H9 (cell line): ENCODE data around the gene PISD. TPM values are rescaled to one million over a fixed set of nuclear protein-coding genes. Genes with fewer than 3 reads are reported as not detected.

ENCODE experiments used
- DNase-seq: peaks from one replicate; pipeline ENCODE4 v3.0.0-alpha.2; 2017
- H2AFZ ChIP-seq: one replicate; pipeline ENCODE4 v1.6.1; 2013; ENCODE audit warnings: mild to moderate bottlenecking, low read length, control low read depth, moderate library complexity
- H2AK5ac ChIP-seq: 2 replicates; pipeline ENCODE4 v1.6.1; 2013; ENCODE audit warnings: low read length, control low read depth, mixed read lengths; ENCODE audit not compliant: insufficient read length
- H2BK120ac ChIP-seq: one replicate; pipeline ENCODE4 v1.6.1; 2013; ENCODE audit warnings: low read depth, mild to moderate bottlenecking, low read length, control low read depth, inconsistent platforms; ENCODE audit not compliant: poor library complexity, severe bottlenecking
- H2BK12ac ChIP-seq: 2 replicates; pipeline ENCODE4 v1.6.1; 2013; ENCODE audit warnings: low read length, control low read depth, mixed read lengths, low read depth; ENCODE audit not compliant: insufficient read length
- H2BK15ac ChIP-seq: 2 replicates; pipeline ENCODE4 v1.6.1; 2013; ENCODE audit warnings: low read depth, low read length, control low read depth
- H2BK20ac ChIP-seq: one replicate; pipeline ENCODE4 v1.6.1; 2013; ENCODE audit warnings: low read depth, mild to moderate bottlenecking, low read length, control low read depth, inconsistent platforms; ENCODE audit not compliant: poor library complexity, severe bottlenecking
- H2BK5ac ChIP-seq: 2 replicates; pipeline ENCODE4 v1.6.1; 2013; ENCODE audit warnings: low read length, control low read depth, mixed read lengths; ENCODE audit not compliant: insufficient read length
- H3K14ac ChIP-seq: 2 replicates; pipeline ENCODE4 v1.6.1; 2013; ENCODE audit warnings: low read length, control low read depth; ENCODE audit not compliant: insufficient read depth
- H3K18ac ChIP-seq: 2 replicates; pipeline ENCODE4 v1.6.1; 2013; ENCODE audit warnings: low read depth, mild to moderate bottlenecking, mixed read lengths, low read length, control low read depth; ENCODE audit not compliant: insufficient read length
- H3K23ac ChIP-seq: 2 replicates; pipeline ENCODE4 v1.6.1; 2013; ENCODE audit warnings: low read length, control low read depth, mixed read lengths, low read depth; ENCODE audit not compliant: insufficient read length
- H3K23me2 ChIP-seq: 2 replicates; pipeline ENCODE4 v1.6.1; 2013; ENCODE audit warnings: low read depth, mild to moderate bottlenecking, mixed read lengths, low read length, control low read depth; ENCODE audit not compliant: insufficient read length, poor library complexity, severe bottlenecking
- H3K27ac ChIP-seq: 2 replicates; pipeline ENCODE4 v1.5.1; 2013; ENCODE audit warnings: low read length, control low read depth, mixed read lengths, low read depth; ENCODE audit not compliant: insufficient read length
- H3K27me3 ChIP-seq: 2 replicates; pipeline ENCODE4 v1.6.1; 2013; ENCODE audit warnings: low read length, control low read depth, inconsistent platforms; ENCODE audit not compliant: insufficient read depth
- H3K4ac ChIP-seq: 2 replicates; pipeline ENCODE4 v1.6.1; 2013; ENCODE audit warnings: low read depth, mild to moderate bottlenecking, control low read depth, inconsistent platforms, low read length, moderate library complexity
- H3K4me1 ChIP-seq: 2 replicates; pipeline ENCODE4 v1.6.1; 2013; ENCODE audit warnings: low read length, control low read depth, inconsistent platforms; ENCODE audit not compliant: insufficient read depth
- H3K4me2 ChIP-seq: 2 replicates; pipeline ENCODE4 v1.6.1; 2013; ENCODE audit warnings: low read length, control low read depth, mixed read lengths; ENCODE audit not compliant: insufficient read length, insufficient read depth
- H3K56ac ChIP-seq: 2 replicates; pipeline ENCODE4 v1.6.1; 2013; ENCODE audit warnings: low read depth, mild to moderate bottlenecking, mixed read lengths, low read length, control low read depth; ENCODE audit not compliant: insufficient read length
- H3K79me1 ChIP-seq: 2 replicates; pipeline ENCODE4 v1.6.1; 2013; ENCODE audit warnings: low read depth, mild to moderate bottlenecking, moderate library complexity, low read length, control low read depth, inconsistent platforms; ENCODE audit not compliant: insufficient read depth, poor library complexity, severe bottlenecking
- H3K79me2 ChIP-seq: 2 replicates; pipeline ENCODE4 v1.6.1; 2013; ENCODE audit warnings: low read length, control low read depth, inconsistent platforms; ENCODE audit not compliant: insufficient read depth
- H3K9ac ChIP-seq: 2 replicates; pipeline ENCODE4 v1.6.1; 2013; ENCODE audit warnings: low read length, control low read depth, mixed read lengths; ENCODE audit not compliant: insufficient read length; ENCODE audit errors: extremely low read depth
- H3K9me3 ChIP-seq: one replicate; pipeline ENCODE4 v1.6.1; 2013; ENCODE audit warnings: low read depth, low read length, inconsistent platforms; ENCODE audit not compliant: control insufficient read depth
- H3T11ph ChIP-seq: one replicate; pipeline ENCODE4 v1.6.1; 2013; ENCODE audit warnings: mild to moderate bottlenecking, low read length, control low read depth, inconsistent platforms
- H4K20me1 ChIP-seq: one replicate; pipeline ENCODE4 v1.6.1; 2013; ENCODE audit not compliant: control insufficient read depth, insufficient read length, insufficient read depth
- H4K5ac ChIP-seq: 2 replicates; pipeline ENCODE4 v1.6.1; 2013; ENCODE audit warnings: low read depth, mild to moderate bottlenecking, mixed read lengths, low read length, control low read depth; ENCODE audit not compliant: insufficient read length
- H4K8ac ChIP-seq: replicated peaks from 2 replicates; pipeline ENCODE4 v1.6.1; 2013; ENCODE audit warnings: low read length, control low read depth, mixed read lengths, low read depth; ENCODE audit not compliant: insufficient read length
- H4K91ac ChIP-seq: 2 replicates; pipeline ENCODE4 v1.6.1; 2013; ENCODE audit warnings: low read depth, mild to moderate bottlenecking, moderate library complexity, mixed read lengths, low read length, control low read depth; ENCODE audit not compliant: insufficient read length
- H3K27ac Mint-ChIP-seq, 3 experiments: 2 replicates in 2 of 3; 3 replicates in 1 of 3; pipeline ENCODE4 v1.8.0; 2020 to 2021; ENCODE audit warnings: mixed read lengths in 3 of 3, mild to moderate bottlenecking in 1 of 3, moderate library complexity in 1 of 3
- H3K27me3 Mint-ChIP-seq: 2 replicates; pipeline ENCODE4 v1.8.0; 2021; ENCODE audit warnings: low read depth, mild to moderate bottlenecking, moderate library complexity, mixed read lengths
- H3K36me3 Mint-ChIP-seq, 3 experiments: 2 replicates in 2 of 3; 3 replicates in 1 of 3; pipeline ENCODE4 v1.8.0; 2020 to 2021; ENCODE audit warnings: low read depth in 3 of 3, mixed read lengths in 3 of 3; ENCODE audit not compliant: insufficient read depth in 1 of 3
- H3K4me1 Mint-ChIP-seq, 2 experiments: 2 replicates each; pipeline ENCODE4 v1.8.0; 2020; ENCODE audit warnings: mixed read lengths in 2 of 2
- H3K4me3 Mint-ChIP-seq, 2 experiments: 2 replicates in 1 of 2; 3 replicates in 1 of 2; pipeline ENCODE4 v1.8.0; 2020 to 2021; ENCODE audit warnings: mild to moderate bottlenecking in 2 of 2, mixed read lengths in 2 of 2, moderate library complexity in 1 of 2
- H3K9me3 Mint-ChIP-seq, 2 experiments: 2 replicates in 1 of 2; 3 replicates in 1 of 2; pipeline ENCODE4 v1.8.0; 2020; ENCODE audit warnings: mild to moderate bottlenecking in 2 of 2, mixed read lengths in 2 of 2, moderate library complexity in 1 of 2
- CTCF ChIP-seq: fragments of 200-600 bp; sonication (generic); conservative IDR thresholded peaks from 3 replicates; pipeline ENCODE4 v1.8.0; 2021; ENCODE audit warnings: antibody characterized with exemption, mild to moderate bottlenecking
- WGBS: extraction: QIAGEN DNeasy Blood & Tissue Kit; methylation state at CpG from one replicate; pipeline ENCODE4 v1.1.7; 2013; ENCODE audit warnings: missing lambda C conversion rate, low lambda C conversion rate, mixed read lengths; ENCODE audit not compliant: insufficient read length; ENCODE audit errors: extremely low coverage; 5-methylcytosine and 5-hydroxymethylcytosine counted together
- total RNA-seq: library from RNA; stranded (reverse); gene quantifications from 2 replicates; pipeline ENCODE4 v1.2.1, GENCODE V29; 2021

The PISD gene
- total RNA-seq, 1 experiment from 2014 or later: 62.0 TPM

- peaks cover 0 to 11% (median 3%) of the 10 kb centered on the region in 3 experiments; a peak in 4 of 7 replicates for H3K36me3 Mint-ChIP-seq
- H3K4ac ChIP-seq: no peak overlapping the region
- H3K27ac Mint-ChIP-seq: peak overlapping the region in 2 of 3 experiments; percentile 75 to 82; a peak in 4 of 7 replicates
- H3K79me2 ChIP-seq: peaks cover 8% of the 10 kb centered on the region; the same call in 1 of the 2 replicates
- no peak overlapping the region for H3K27ac ChIP-seq
- no peak overlapping the region for H4K8ac ChIP-seq
- H2BK20ac ChIP-seq: no peak overlapping the region
- H3K18ac ChIP-seq: no peak overlapping the region
- H3T11ph ChIP-seq: no peak overlapping the region
- no peak overlapping the region for H3K14ac ChIP-seq
- H3K9me3 Mint-ChIP-seq: no peaks in the 10 kb centered on the region; a peak in 1 of 5 replicates
- H3K23me2 ChIP-seq: peaks cover 3% of the 10 kb centered on the region
- H2AFZ ChIP-seq: no peak overlapping the region
- H3K4me2 ChIP-seq: no peak overlapping the region
- TF ChIP-seq CTCF: 0 out of 3 replicates have a peak, but pooled peaks have one; percentile 13
- H3K27me3 Mint-ChIP-seq: no peaks in the 10 kb centered on the region; the same call in 1 of the 2 replicates
- H4K20me1 ChIP-seq: peaks cover 6% of the 10 kb centered on the region
- H3K9me3 ChIP-seq: no peaks in the 10 kb centered on the region
- H2BK12ac ChIP-seq: no peak overlapping the region
- H3K23ac ChIP-seq: no peak overlapping the region
- no peak overlapping the region for H4K91ac ChIP-seq
- no peak overlapping the region for H2BK5ac ChIP-seq
- peaks cover 5% of the 10 kb centered on the region for H3K79me1 ChIP-seq
- no CpG with 5 or more reads among the region's 31 CpGs for WGBS
- peaks cover 27 to 29% of the 10 kb centered on the region in 2 experiments for H3K4me1 Mint-ChIP-seq
- no peak overlapping the region for H4K5ac ChIP-seq
- H3K4me3 Mint-ChIP-seq: peak overlapping the region in 1 of 2 experiments; percentile 68; a peak in 3 of 5 replicates
- DNase-seq: peak; percentile 88
- H2AK5ac ChIP-seq: no peak overlapping the region
- no peak overlapping the region for H2BK15ac ChIP-seq
- no peaks in the 10 kb centered on the region; the same call in 1 of the 2 replicates for H3K4me1 ChIP-seq
- no peak overlapping the region for H3K56ac ChIP-seq
- H3K27me3 ChIP-seq: no peaks in the 10 kb centered on the region
- H3K9ac ChIP-seq: no peak overlapping the region
- no peak overlapping the region for H2BK120ac ChIP-seq
These were observed 36.2 kb downstream of the PISD start for GRCh38 chr22:31625661-31626426.
